ENCODE results near the gene MRC2.
A peak's percentile ranks its signal among the peaks of the same experiment; 100 is the strongest.

The MRC2 gene

GRCh38 chr17:62631936-62632924 lies 4.8 kb downstream of the MRC2 start:
- no peak overlapping the region for H3K27ac ChIP-seq (ENCODE audit: low read depth, low read length)

GRCh38 chr17:62637809-62638208 lies 10.3 kb downstream of the MRC2 start:
- H3K4me1 ChIP-seq (ENCODE audit: control insufficient read depth, low read depth, low read length): peaks cover under 1% of the 10 kb centered on the region
- H3K9ac ChIP-seq (ENCODE audit: low read length): no peak overlapping the region
- H3K79me1 ChIP-seq (ENCODE audit: low read length): peaks cover 12% of the 10 kb centered on the region
- H3K56ac ChIP-seq (ENCODE audit: low read length): no peak overlapping the region
- H3K4ac ChIP-seq (ENCODE audit: low read depth, low read length): no peak overlapping the region
- no peak overlapping the region for H3K4me2 ChIP-seq (ENCODE audit: low read length)
- H4K8ac ChIP-seq (ENCODE audit: low read depth, low read length): no peak overlapping the region
- no peak overlapping the region for H3K23ac ChIP-seq (ENCODE audit: low read length)
- no peak overlapping the region for H2BK120ac ChIP-seq (ENCODE audit: low read depth, low read length)
- no peak overlapping the region for H2BK15ac ChIP-seq (replicated peaks; ENCODE audit: low read depth)
- WGBS (ENCODE audit: extremely low coverage, insufficient coverage, low lambda C conversion rate): no CpG with 5 or more reads among the region's 9 CpGs
- H3K4me3 ChIP-seq (ENCODE audit: low read length): no peak overlapping the region
- H3K79me2 ChIP-seq (ENCODE audit: control insufficient read depth, insufficient read depth, low read length): peaks cover 10% of the 10 kb centered on the region
- no peaks in the 10 kb centered on the region for H3K27me3 ChIP-seq (ENCODE audit: insufficient read depth, low read length, poor library complexity)
- DNase-seq: peak; percentile 76
- H2AK5ac ChIP-seq (ENCODE audit: low read length): no peak overlapping the region
- H4K5ac ChIP-seq (ENCODE audit: low read length): no peak overlapping the region
- no peaks in the 10 kb centered on the region for H3K36me3 ChIP-seq (ENCODE audit: control insufficient read depth, insufficient read depth, low read length)
- H3K27ac ChIP-seq (ENCODE audit: low read depth, low read length): no peak overlapping the region
- no peak overlapping the region for H3K18ac ChIP-seq (ENCODE audit: low read length)
- H2BK5ac ChIP-seq (ENCODE audit: low read length): no peak overlapping the region

More at GRCh38 chr17:62631936-62632924, 4.8 kb downstream of the MRC2 start:
- no CpG with 5 or more reads among the region's 27 CpGs for WGBS (ENCODE audit: extremely low coverage, insufficient coverage, low lambda C conversion rate)
- Histone ChIP-seq H3K56ac (ENCODE audit: low read length) (peak overlapping the region; percentile 83), H3K27me3 (ENCODE audit: insufficient read depth, low read length, poor library complexity) (no peaks in the 10 kb centered on the region), H3K36me3 (ENCODE audit: control insufficient read depth, insufficient read depth, low read length) (no peaks in the 10 kb centered on the region), H2AK5ac (ENCODE audit: low read length) (peak overlapping the region; percentile 36), H3K79me2 (ENCODE audit: control insufficient read depth, insufficient read depth, low read length) (peaks cover 55% of the 10 kb centered on the region), H3K4me1 (ENCODE audit: control insufficient read depth, low read depth, low read length) (peaks cover 20% of the 10 kb centered on the region), H2BK15ac (replicated peaks; ENCODE audit: low read depth) (no peak overlapping the region), H4K5ac (ENCODE audit: low read length) (no peak overlapping the region), H3K4ac (ENCODE audit: low read depth, low read length) (no peak overlapping the region), H3K79me1 (ENCODE audit: low read length) (peaks cover 27% of the 10 kb centered on the region), H2BK120ac (ENCODE audit: low read depth, low read length) (no peak overlapping the region), H4K8ac (ENCODE audit: low read depth, low read length) (no peak overlapping the region), H3K18ac (ENCODE audit: low read length) (no peak overlapping the region), H3K23ac (ENCODE audit: low read length) (peak overlapping the region; percentile 66), H3K4me2 (ENCODE audit: low read length) (no peak overlapping the region), H2BK5ac (ENCODE audit: low read length) (no peak overlapping the region), H3K4me3 (ENCODE audit: low read length) (no peak overlapping the region), H3K9ac (ENCODE audit: low read length) (peak overlapping the region; percentile 21)
- DNase-seq: no peak

GRCh38 chr17:62641153-62641552 lies 13.7 kb downstream of the MRC2 start:
- Histone ChIP-seq H3K4ac (ENCODE audit: low read depth, low read length) (no peak overlapping the region), H2BK15ac (replicated peaks; ENCODE audit: low read depth) (no peak overlapping the region), H3K56ac (ENCODE audit: low read length) (no peak overlapping the region), H3K36me3 (ENCODE audit: control insufficient read depth, insufficient read depth, low read length) (no peaks in the 10 kb centered on the region), H3K4me2 (ENCODE audit: low read length) (no peak overlapping the region), H3K27me3 (ENCODE audit: insufficient read depth, low read length, poor library complexity) (no peaks in the 10 kb centered on the region), H3K9ac (ENCODE audit: low read length) (no peak overlapping the region), H2BK120ac (ENCODE audit: low read depth, low read length) (no peak overlapping the region), H3K18ac (ENCODE audit: low read length) (no peak overlapping the region), H3K79me1 (ENCODE audit: low read length) (peaks cover 10% of the 10 kb centered on the region), H3K23ac (ENCODE audit: low read length) (no peak overlapping the region), H3K27ac (ENCODE audit: low read depth, low read length) (no peak overlapping the region), H4K5ac (ENCODE audit: low read length) (no peak overlapping the region), H3K4me1 (ENCODE audit: control insufficient read depth, low read depth, low read length) (no peaks in the 10 kb centered on the region), H2BK5ac (ENCODE audit: low read length) (no peak overlapping the region), H3K79me2 (ENCODE audit: control insufficient read depth, insufficient read depth, low read length) (peaks cover 6% of the 10 kb centered on the region), H2AK5ac (ENCODE audit: low read length) (no peak overlapping the region), H3K4me3 (ENCODE audit: low read length) (no peak overlapping the region), H4K8ac (ENCODE audit: low read depth, low read length) (no peak overlapping the region)
- no peak for DNase-seq
- WGBS (ENCODE audit: extremely low coverage, insufficient coverage, low lambda C conversion rate): no CpG with 5 or more reads among the region's 10 CpGs

GRCh38 chr17:62641951-62642350 lies 14.5 kb downstream of the MRC2 start:
- Histone ChIP-seq H3K79me1 (ENCODE audit: low read length) (peaks cover 11% of the 10 kb centered on the region), H3K79me2 (ENCODE audit: control insufficient read depth, insufficient read depth, low read length) (peaks cover 6% of the 10 kb centered on the region), H2BK15ac (replicated peaks; ENCODE audit: low read depth) (no peak overlapping the region), H3K23ac (ENCODE audit: low read length) (no peak overlapping the region), H3K27me3 (ENCODE audit: insufficient read depth, low read length, poor library complexity) (no peaks in the 10 kb centered on the region), H3K4ac (ENCODE audit: low read depth, low read length) (no peak overlapping the region), H4K5ac (ENCODE audit: low read length) (no peak overlapping the region), H2BK5ac (ENCODE audit: low read length) (no peak overlapping the region), H3K36me3 (ENCODE audit: control insufficient read depth, insufficient read depth, low read length) (no peaks in the 10 kb centered on the region), H3K4me1 (ENCODE audit: control insufficient read depth, low read depth, low read length) (no peaks in the 10 kb centered on the region), H3K27ac (ENCODE audit: low read depth, low read length) (no peak overlapping the region), H3K4me3 (ENCODE audit: low read length) (no peak overlapping the region), H4K8ac (ENCODE audit: low read depth, low read length) (no peak overlapping the region), H3K9ac (ENCODE audit: low read length) (no peak overlapping the region), H3K56ac (ENCODE audit: low read length) (no peak overlapping the region), H2AK5ac (ENCODE audit: low read length) (no peak overlapping the region), H3K4me2 (ENCODE audit: low read length) (no peak overlapping the region), H3K18ac (ENCODE audit: low read length) (no peak overlapping the region), H2BK120ac (ENCODE audit: low read depth, low read length) (no peak overlapping the region)
- WGBS (ENCODE audit: extremely low coverage, insufficient coverage, low lambda C conversion rate): no CpG with 5 or more reads among the region's 6 CpGs
- no peak for DNase-seq

- no peak for DNase-seq
- no peak overlapping the region for H3K56ac ChIP-seq (ENCODE audit: low read length)
- H3K27ac ChIP-seq (ENCODE audit: low read depth, low read length): no peak overlapping the region
- H3K9ac ChIP-seq (ENCODE audit: low read length): no peak overlapping the region
- no peaks in the 10 kb centered on the region for H3K36me3 ChIP-seq (ENCODE audit: control insufficient read depth, insufficient read depth, low read length)
- H3K4me2 ChIP-seq (ENCODE audit: low read length): no peak overlapping the region
- H3K23ac ChIP-seq (ENCODE audit: low read length): no peak overlapping the region
- H2BK120ac ChIP-seq (ENCODE audit: low read depth, low read length): no peak overlapping the region
- H3K4me1 ChIP-seq (ENCODE audit: control insufficient read depth, low read depth, low read length): no peaks in the 10 kb centered on the region
- no peak overlapping the region for H3K18ac ChIP-seq (ENCODE audit: low read length)
- no peak overlapping the region for H4K5ac ChIP-seq (ENCODE audit: low read length)
- 100% methylated on average over 2 of the region's 6 CpGs for WGBS (ENCODE audit: extremely low coverage, insufficient coverage, low lambda C conversion rate)
- H3K79me1 ChIP-seq (ENCODE audit: low read length): peaks cover 11% of the 10 kb centered on the region
- peaks cover 3% of the 10 kb centered on the region for H3K79me2 ChIP-seq (ENCODE audit: control insufficient read depth, insufficient read depth, low read length)
- no peak overlapping the region for H3K4me3 ChIP-seq (ENCODE audit: low read length)
- H2BK15ac ChIP-seq (replicated peaks; ENCODE audit: low read depth): no peak overlapping the region
- no peak overlapping the region for H2BK5ac ChIP-seq (ENCODE audit: low read length)
- H4K8ac ChIP-seq (ENCODE audit: low read depth, low read length): no peak overlapping the region
- no peak overlapping the region for H3K4ac ChIP-seq (ENCODE audit: low read depth, low read length)
- no peaks in the 10 kb centered on the region for H3K27me3 ChIP-seq (ENCODE audit: insufficient read depth, low read length, poor library complexity)
- no peak overlapping the region for H2AK5ac ChIP-seq (ENCODE audit: low read length)
These were observed 16.0 kb downstream of the MRC2 start for GRCh38 chr17:62643496-62643895.
